SU-DHL-6 (cell line): ENCODE measurements around the gene INVS.

Source experiments
- CTCF ChIP-seq: fragments of 200-600 bp; sonication (generic); IDR thresholded peaks from one replicate; pipeline ENCODE4 v1.5.1; 2017; ENCODE audit warnings: antibody characterized with exemption, mild to moderate bottlenecking, low read length, moderate library complexity; ENCODE audit not compliant: insufficient read depth, poor library complexity, severe bottlenecking
- EZH2phosphoT487 ChIP-seq: fragments of 200-600 bp; sonication (generic), shearing (Covaris generic); conservative IDR thresholded peaks from 2 replicates; pipeline ENCODE4 v1.6.1; 2018; ENCODE audit warnings: mild to moderate bottlenecking, antibody characterized with exemption, low read length, moderate library complexity, mixed read lengths

GRCh38 chr9:100350188-100350587 lies 251.1 kb downstream of the INVS start:
- TF ChIP-seq CTCF (no peak), EZH2phosphoT487 (no peak)
